ENCODE data around the gene GALNS. TPM values are rescaled to one million over a fixed set of nuclear protein-coding genes. Genes with fewer than 3 reads are reported as not detected.

GALNS gene
- total and polyA plus RNA-seq, 2 of the 8 experiments (the other 6 are each of a cell fraction or from before 2014, with no cell fraction given): 8.9 to 17.8 TPM

GRCh38 chr16:88803264-88803987 lies 53.3 kb downstream of the GALNS start, which contains the start of gene CDT1 (continued):
- TF ChIP-seq SAP30 (IDR thresholded peaks at IDR 0.05; ENCODE audit: insufficient read depth, insufficient replicate concordance, low read length): no peak
- TF ChIP-seq CBX8 (IDR thresholded peaks at IDR 0.05; ENCODE audit: borderline replicate concordance, low read depth, low read length): no peak
- TF ChIP-seq SRF (IDR thresholded peaks at IDR 0.05; ENCODE audit: low read depth, low read length): no peak
- TF ChIP-seq JUND (IDR thresholded peaks at IDR 0.05; ENCODE audit: low read length): peak; percentile 68; the same call in 1 of the 2 replicates
- peak; percentile 82 for TF ChIP-seq TAF1 (IDR thresholded peaks at IDR 0.05; ENCODE audit: low read depth, low read length)
- TF ChIP-seq CREB1 (IDR thresholded peaks at IDR 0.05): no peak
- TF ChIP-seq MAX (IDR thresholded peaks at IDR 0.05): no peak; the same call in 1 of the 2 replicates
- TF ChIP-seq USF2 (IDR thresholded peaks at IDR 0.05; ENCODE audit: low read length): no peak
- TF ChIP-seq BCL11A (IDR thresholded peaks at IDR 0.05; ENCODE audit: low read depth in 2 of 2, low read length in 2 of 2): no peak
- TF ChIP-seq POLR2A (IDR thresholded peaks at IDR 0.05; ENCODE audit: control extremely low read depth in 1 of 2, low read depth in 2 of 2, low read length in 2 of 2): peak in 1 of 2 experiments; percentile 60; a peak in 1 of 3 replicates
- no peak for TF ChIP-seq ASH2L (IDR thresholded peaks at IDR 0.05; ENCODE audit: low read length)
- TF ChIP-seq ATF3 (IDR thresholded peaks at IDR 0.05; ENCODE audit: insufficient read depth, low read depth, low read length): no peak
- no peak for TF ChIP-seq POU5F1 (IDR thresholded peaks at IDR 0.05; ENCODE audit: low read depth, low read length)
- TF ChIP-seq CBX5 (IDR thresholded peaks at IDR 0.05; ENCODE audit: low read depth, low read length): no peak
- peak; percentile 91 for TF ChIP-seq NRF1 (IDR thresholded peaks at IDR 0.05; ENCODE audit: low read depth, low read length)
- TF ChIP-seq RBBP5 (IDR thresholded peaks at IDR 0.05; ENCODE audit: borderline replicate concordance, low read depth, low read length): no peak
- no peak for TF ChIP-seq SP2 (IDR thresholded peaks at IDR 0.05; ENCODE audit: low read length)
- TF ChIP-seq TEAD4 (IDR thresholded peaks at IDR 0.05; ENCODE audit: low read depth, low read length): no peak
- peak; percentile 71 for TF ChIP-seq YY1 (IDR thresholded peaks at IDR 0.05; ENCODE audit: low read depth, low read length)
- TF ChIP-seq CHD1 (IDR thresholded peaks at IDR 0.05; ENCODE audit: low read depth, low read length): peak; percentile 63; the same call in 1 of the 2 replicates
- no peak for TF ChIP-seq ZNF274 (IDR thresholded peaks at IDR 0.05; ENCODE audit: borderline replicate concordance, extremely low read depth, low read length)
- TF ChIP-seq SIRT6 (IDR thresholded peaks at IDR 0.05; ENCODE audit: low read length): no peak
- no peak for TF ChIP-seq JUN (IDR thresholded peaks at IDR 0.05; ENCODE audit: low read depth, low read length)
- peak; percentile 95 for TF ChIP-seq BACH1 (IDR thresholded peaks at IDR 0.05; ENCODE audit: low read length)
- 0 out of 2 replicates have a peak, but pooled peaks have one; percentile 43 for TF ChIP-seq SP1 (IDR thresholded peaks at IDR 0.05; ENCODE audit: low read depth, low read length)
